Activated CD4-positive, alpha-beta T cell treated with anti-CD3 and anti-CD28 coated beads for 1 hour (primary cell): ENCODE measurements around the gene RPUSD1.

Experiments
- DNase-seq: peaks from one replicate; pipeline ENCODE4 v3.0.0-alpha.2; 2020

RPUSD1 gene

GRCh38 chr16:741986-742629 is 46.1 kb downstream of the RPUSD1 start:
- no peak for DNase-seq

- peak; percentile 92 for DNase-seq
These were observed 47.2 kb downstream of the RPUSD1 start, which contains the start of gene CIAO3 for GRCh38 chr16:740764-741505. CIAO3 (minus strand) TSS chr16:740997; CDS start chr16:740985, 12 bp downstream.

GRCh38 chr16:740459-740763 is 47.8 kb downstream of the RPUSD1 start:
- no peak for DNase-seq

GRCh38 chr16:739560-740458 is 48.4 kb downstream of the RPUSD1 start:
- DNase-seq: no peak

GRCh38 chr16:736936-737481 is 51.2 kb downstream of the RPUSD1 start:
- DNase-seq: no peak

- no peak for DNase-seq
These were observed 52.2 kb downstream of the RPUSD1 start for GRCh38 chr16:735982-736453.

GRCh38 chr16:734981-735881 is 53.0 kb downstream of the RPUSD1 start:
- no peak for DNase-seq
